ENCODE measurements around the gene MBNL2. TPM values are rescaled to one million over a fixed set of nuclear protein-coding genes. Genes with fewer than 3 reads are reported as not detected.

MBNL2 gene
- total and polyA plus RNA-seq, 4 donors = 26.5 to 79.4 (median 55.7) TPM

- DNase-seq (no peak), ATAC-seq (ENCODE audit: low FRiP score) (no peak)
- H3K4me3 ChIP-seq (ENCODE audit: low read length in 2 of 2) = no peak overlapping the region
- no peaks in the 10 kb centered on the region for H3K4me1 ChIP-seq (ENCODE audit: control insufficient read depth in 1 of 2, insufficient read depth in 2 of 2, low read length in 2 of 2)
- intact Hi-C loops (cut with DNase I) = loop anchor here in 1 of 2 donors (10.0 kb wide), 1 partner anchor 212 kb away; no protein-coding TSS in a partner anchor
- no peaks in the 10 kb centered on the region for H3K27me3 ChIP-seq (ENCODE audit: control insufficient read depth in 1 of 2, insufficient read depth in 2 of 2, low read length in 1 of 2)
- 95 to 97% methylated on average over 3 of the region's 3 CpGs for WGBS, 2 donors
- H3K9me3 ChIP-seq (ENCODE audit: control insufficient read depth, low read length) = no peaks in the 10 kb centered on the region
- H3K27ac ChIP-seq (ENCODE audit: low read depth in 1 of 2, low read length in 2 of 2) = no peak overlapping the region
- H3K36me3 ChIP-seq (ENCODE audit: control insufficient read depth in 1 of 2, insufficient read depth in 2 of 2, low read length in 1 of 2) = no peaks in the 10 kb centered on the region
Measured at GRCh38 chr13:97426695-97427094, 204.6 kb downstream of the MBNL2 start.

- Histone ChIP-seq H3K36me3 (ENCODE audit: control insufficient read depth in 1 of 2, insufficient read depth in 2 of 2, low read length in 1 of 2) (no peaks in the 10 kb centered on the region), H3K27me3 (ENCODE audit: control insufficient read depth in 1 of 2, insufficient read depth in 2 of 2, low read length in 1 of 2) (no peaks in the 10 kb centered on the region), H3K27ac (ENCODE audit: low read depth in 1 of 2, low read length in 2 of 2) (no peak overlapping the region), H3K9me3 (ENCODE audit: control insufficient read depth, low read length) (no peaks in the 10 kb centered on the region), H3K4me1 (ENCODE audit: control insufficient read depth in 1 of 2, insufficient read depth in 2 of 2, low read length in 2 of 2) (no peaks in the 10 kb centered on the region), H3K4me3 (ENCODE audit: low read length in 2 of 2) (no peak overlapping the region)
- ATAC-seq (ENCODE audit: low FRiP score) = no peak
- DNase-seq = no peak
- intact Hi-C loops (cut with DNase I) = loop anchor here (10.0 kb wide), 3 partner anchors 175 to 315 kb away; no protein-coding TSS in a partner anchor
- 56 to 60% methylated on average over 6 of the region's 6 CpGs for WGBS, 2 donors
Measured at GRCh38 chr13:97429681-97430081, 207.5 kb downstream of the MBNL2 start.

GRCh38 chr13:97430296-97430695 is 208.2 kb downstream of the MBNL2 start:
- H3K9me3 ChIP-seq (ENCODE audit: control insufficient read depth, low read length) = no peaks in the 10 kb centered on the region
- H3K27me3 ChIP-seq (ENCODE audit: control insufficient read depth in 1 of 2, insufficient read depth in 2 of 2, low read length in 1 of 2) = no peaks in the 10 kb centered on the region
- no peaks in the 10 kb centered on the region for H3K4me1 ChIP-seq (ENCODE audit: control insufficient read depth in 1 of 2, insufficient read depth in 2 of 2, low read length in 2 of 2)
- DNase-seq = no peak
- H3K36me3 ChIP-seq (ENCODE audit: control insufficient read depth in 1 of 2, insufficient read depth in 2 of 2, low read length in 1 of 2) = no peaks in the 10 kb centered on the region
- intact Hi-C loops (cut with DNase I) = loop anchor here (10.0 kb wide), 2 partner anchors 175 to 315 kb away; no protein-coding TSS in a partner anchor
- no peak for ATAC-seq (ENCODE audit: low FRiP score)
- no peak overlapping the region for H3K4me3 ChIP-seq (ENCODE audit: low read length in 2 of 2)
- H3K27ac ChIP-seq (ENCODE audit: low read depth in 1 of 2, low read length in 2 of 2) = no peak overlapping the region
- WGBS, 2 donors = 85 to 86% methylated on average over 4 of the region's 4 CpGs

- no peak for ATAC-seq (ENCODE audit: low FRiP score)
- H3K9me3 ChIP-seq (ENCODE audit: control insufficient read depth, low read length) = no peaks in the 10 kb centered on the region
- no peak overlapping the region for H3K4me3 ChIP-seq (ENCODE audit: low read length in 2 of 2)
- no peak overlapping the region for H3K27ac ChIP-seq (ENCODE audit: low read depth in 1 of 2, low read length in 2 of 2)
- intact Hi-C loops (cut with DNase I) = loop anchor here (10.0 kb wide), 2 partner anchors 176 to 316 kb away; no protein-coding TSS in a partner anchor
- H3K36me3 ChIP-seq (ENCODE audit: control insufficient read depth in 1 of 2, insufficient read depth in 2 of 2, low read length in 1 of 2) = no peaks in the 10 kb centered on the region
- 84 to 86% methylated on average over 4 of the region's 4 CpGs for WGBS, 2 donors
- H3K27me3 ChIP-seq (ENCODE audit: control insufficient read depth in 1 of 2, insufficient read depth in 2 of 2, low read length in 1 of 2) = no peaks in the 10 kb centered on the region
- DNase-seq = no peak
- no peaks in the 10 kb centered on the region for H3K4me1 ChIP-seq (ENCODE audit: control insufficient read depth in 1 of 2, insufficient read depth in 2 of 2, low read length in 2 of 2)
Measured at GRCh38 chr13:97431171-97431764, 209.1 kb downstream of the MBNL2 start.

- Histone ChIP-seq H3K4me1 (ENCODE audit: control insufficient read depth in 1 of 2, insufficient read depth in 2 of 2, low read length in 2 of 2) (no peaks in the 10 kb centered on the region), H3K36me3 (ENCODE audit: control insufficient read depth in 1 of 2, insufficient read depth in 2 of 2, low read length in 1 of 2) (no peaks in the 10 kb centered on the region), H3K9me3 (ENCODE audit: control insufficient read depth, low read length) (no peaks in the 10 kb centered on the region), H3K4me3 (ENCODE audit: low read length in 2 of 2) (peak overlapping the region; percentile 82 to 85), H3K27me3 (ENCODE audit: control insufficient read depth in 1 of 2, insufficient read depth in 2 of 2, low read length in 1 of 2) (no peaks in the 10 kb centered on the region), H3K27ac (ENCODE audit: low read depth in 1 of 2, low read length in 2 of 2) (peak overlapping the region in 1 of 2 donors; percentile 46)
- ATAC-seq (ENCODE audit: low FRiP score) (peak; percentile 1), DNase-seq (no peak)
- WGBS, 2 donors = 8 to 9% methylated on average over 19 of the region's 19 CpGs
- intact Hi-C loops (cut with DNase I) = loop anchor here (10.0 kb wide), 2 partner anchors 178 to 318 kb away; no protein-coding TSS in a partner anchor
Measured at GRCh38 chr13:97432232-97432916, 210.2 kb downstream of the MBNL2 start.

GRCh38 chr13:97432917-97433726 is 211.0 kb downstream of the MBNL2 start:
- no peaks in the 10 kb centered on the region for H3K36me3 ChIP-seq (ENCODE audit: control insufficient read depth in 1 of 2, insufficient read depth in 2 of 2, low read length in 1 of 2)
- peaks cover 0 to 1% of the 10 kb centered on the region in 2 donors for H3K4me1 ChIP-seq (ENCODE audit: control insufficient read depth in 1 of 2, insufficient read depth in 2 of 2, low read length in 2 of 2)
- intact Hi-C loops (cut with DNase I) = loop anchor here (10.0 kb wide), 2 partner anchors 178 to 318 kb away; no protein-coding TSS in a partner anchor
- 0% methylated on average over 46 to 50 of the region's 50 CpGs for WGBS, 2 donors
- peak overlapping the region; percentile 96 to 100 for H3K27ac ChIP-seq (ENCODE audit: low read depth in 1 of 2, low read length in 2 of 2)
- ATAC-seq (ENCODE audit: low FRiP score) (peak; percentile 97), DNase-seq (peak; percentile 99)
- H3K27me3 ChIP-seq (ENCODE audit: control insufficient read depth in 1 of 2, insufficient read depth in 2 of 2, low read length in 1 of 2) = no peaks in the 10 kb centered on the region
- H3K4me3 ChIP-seq (ENCODE audit: low read length in 2 of 2) = peak overlapping the region; percentile 82 to 91
- H3K9me3 ChIP-seq (ENCODE audit: control insufficient read depth, low read length) = no peaks in the 10 kb centered on the region

GRCh38 chr13:97433727-97434396 is 211.7 kb downstream of the MBNL2 start, which contains the start of gene RAP2A:
TSS of gene RAP2A (plus strand) at chr13:97434169. CDS start at chr13:97434471, 302 bp downstream.
- H3K4me3 ChIP-seq (ENCODE audit: low read length in 2 of 2) = peak within 1 kb of the TSS; percentile 91 to 96
- intact Hi-C loops (cut with DNase I) = loop anchor here (10.0 kb wide), 2 partner anchors 179 to 319 kb away; no protein-coding TSS in a partner anchor
- no peaks in the 10 kb centered on the region for H3K9me3 ChIP-seq (ENCODE audit: control insufficient read depth, low read length)
- H3K27ac ChIP-seq (ENCODE audit: low read depth in 1 of 2, low read length in 2 of 2) = peak within 1 kb of the TSS; percentile 96 to 100
- H3K36me3 ChIP-seq (ENCODE audit: control insufficient read depth in 1 of 2, insufficient read depth in 2 of 2, low read length in 1 of 2) = no peaks in the 10 kb centered on the region
- peak; percentile 92 for ATAC-seq (ENCODE audit: low FRiP score)
- peak; percentile 95 to 96 for DNase-seq
- 0 to 1% methylated on average over 60 to 94 of the region's 94 CpGs for WGBS, 2 donors
- H3K4me1 ChIP-seq (ENCODE audit: control insufficient read depth in 1 of 2, insufficient read depth in 2 of 2, low read length in 2 of 2) = peaks cover 3 to 7% of the 10 kb centered on the region in 2 donors
- H3K27me3 ChIP-seq (ENCODE audit: control insufficient read depth in 1 of 2, insufficient read depth in 2 of 2, low read length in 1 of 2) = no peaks in the 10 kb centered on the region

All from aorta (tissue), 5 donors.